Breast epithelium (tissue), 3 donors: Measurements from ENCODE around the gene ADAMTS5.

Experiments
- CTCF ChIP-seq, 3 donors: fragments of 450-650 bp; IDR thresholded peaks; one replicate each; pipeline ENCODE4 v1.5.1; 2016 to 2017; ENCODE audit warnings: antibody characterized with exemption in 3 of 3, mild to moderate bottlenecking in 3 of 3, moderate library complexity in 3 of 3
- POLR2A ChIP-seq: fragments of 450-650 bp; IDR thresholded peaks from one replicate; pipeline ENCODE4 v1.6.1; 2016; ENCODE audit warnings: antibody characterized with exemption, mild to moderate bottlenecking, moderate library complexity
- POLR2AphosphoS5 ChIP-seq, 3 donors: sonication (generic); formaldehyde crosslinking; IDR thresholded peaks; one replicate each; pipeline ENCODE4 v1.6.1; 2017; ENCODE audit warnings: antibody characterized with exemption in 3 of 3

- TF ChIP-seq CTCF (IDR thresholded peaks at IDR 0.05) (no peak), POLR2A (no peak), POLR2AphosphoS5 (IDR thresholded peaks at IDR 0.05) (no peak)
Measured at GRCh38 chr21:26933448-26933847, 33.4 kb downstream of the ADAMTS5 start.
